Ammon's horn (tissue), 1 donor: ENCODE measurements around the gene DYDC1.
"Not testable (repeated sequence)": the region's sequence is repeated elsewhere in the genome, so short reads cannot be mapped to it uniquely, and the experiment has no call there.

Experiments used
- DNase-seq: peaks from one replicate; pipeline ENCODE4 v3.0.0-alpha.2; 2016; ENCODE audit warnings: low spot score

DYDC1 gene

DNA sequence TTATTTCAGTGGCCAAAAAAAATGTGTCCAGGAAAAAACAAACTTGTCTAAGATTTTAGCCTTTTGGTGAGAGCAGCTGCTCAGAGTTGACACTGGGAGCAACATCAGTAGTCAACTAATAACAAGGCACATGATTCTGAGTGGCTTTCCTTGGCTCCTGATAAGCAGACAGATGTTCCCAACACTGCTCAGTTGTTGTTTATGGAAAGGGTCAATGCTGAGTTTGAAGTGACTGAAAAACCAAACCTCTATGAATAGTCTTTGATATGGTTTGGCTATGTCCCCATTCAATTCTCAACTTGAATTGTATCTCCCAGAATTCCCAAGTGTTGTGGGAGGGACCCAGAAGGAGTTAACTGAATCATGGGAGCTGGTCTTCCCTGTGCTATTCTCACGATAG lies 12.3 kb downstream of the DYDC1 start:
- no peak for DNase-seq

DNA sequence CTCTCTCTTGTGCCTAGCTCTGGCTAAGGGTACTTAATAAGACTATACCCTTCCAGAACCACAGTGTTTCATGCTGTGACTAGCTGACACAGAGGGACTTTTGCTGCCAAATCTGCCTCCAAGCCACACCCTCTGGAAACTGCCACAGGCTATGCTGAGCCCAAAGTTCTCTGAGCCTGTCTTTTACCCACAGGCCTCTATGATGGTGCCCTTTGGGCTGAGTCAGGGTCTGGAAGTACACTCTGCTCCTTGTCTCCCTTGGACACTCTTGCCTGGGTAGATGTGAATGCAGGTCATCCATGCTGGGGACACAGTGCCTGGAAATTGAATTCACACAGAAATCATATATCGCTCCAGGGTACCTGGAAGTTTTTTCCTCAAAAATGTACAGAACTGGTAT lies 22.6 kb downstream of the DYDC1 start:
- no peak for DNase-seq

DNA sequence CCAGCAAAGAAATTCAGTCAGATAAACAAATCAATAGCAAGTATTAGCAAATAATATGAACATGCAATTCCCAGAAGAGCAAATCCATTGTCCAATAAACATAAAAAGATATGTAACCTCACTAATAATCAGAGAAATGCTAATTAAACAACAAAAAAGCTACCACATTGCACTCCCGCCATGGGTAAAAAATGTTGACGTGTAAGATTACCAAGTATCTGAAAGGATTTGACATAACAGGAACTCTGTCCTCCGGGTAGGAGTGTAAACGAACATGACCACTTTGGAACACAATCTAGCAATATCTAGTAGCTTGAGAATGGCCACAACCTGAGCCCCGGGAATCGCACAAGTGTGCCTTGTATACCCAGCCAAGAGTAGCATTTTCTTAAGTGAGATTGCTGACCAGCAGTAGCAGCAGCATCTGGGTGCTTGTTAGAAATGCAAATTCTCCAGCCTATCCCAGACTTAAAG lies 31.6 kb downstream of the DYDC1 start:
- DNase-seq = no peak

DNA sequence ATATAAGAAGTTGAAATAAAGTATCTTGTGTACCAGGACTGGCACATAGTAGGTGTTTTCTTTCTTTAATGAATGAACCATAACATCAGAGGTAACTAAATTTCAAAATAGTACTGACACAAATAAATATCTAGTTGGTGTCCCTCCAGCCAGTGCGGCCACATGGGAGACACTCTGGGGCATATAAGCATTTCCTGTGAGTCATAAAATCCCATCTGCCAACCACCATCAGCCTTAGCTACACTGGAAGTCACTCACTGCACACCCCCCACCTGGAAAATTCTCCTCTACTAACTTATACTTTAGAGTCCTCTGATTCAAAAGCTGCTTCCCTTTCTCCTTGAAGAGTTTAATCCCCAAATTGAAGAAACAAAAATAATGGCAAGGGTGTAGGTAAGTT lies 32.5 kb downstream of the DYDC1 start:
- no peak for DNase-seq

DNA sequence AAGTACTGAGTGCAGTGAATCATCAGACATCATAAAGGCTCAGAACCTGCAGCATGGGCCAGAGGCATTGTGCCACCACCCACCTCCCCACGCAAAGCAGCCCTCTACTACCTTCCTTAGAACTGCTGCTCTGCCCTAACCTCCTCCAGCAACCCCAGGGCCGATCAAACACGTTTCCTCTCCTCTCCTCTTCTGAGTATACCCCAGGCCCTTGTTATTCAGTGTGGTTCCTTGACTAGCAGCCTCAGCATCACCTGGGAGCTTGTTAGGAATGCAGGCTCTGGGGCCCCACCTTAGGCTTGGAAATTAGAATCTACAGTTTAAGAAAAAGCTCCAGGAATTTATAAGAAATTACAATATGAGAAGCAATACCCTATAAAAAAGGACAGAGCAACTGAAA lies 33.2 kb downstream of the DYDC1 start:
- DNase-seq = no peak

DNA sequence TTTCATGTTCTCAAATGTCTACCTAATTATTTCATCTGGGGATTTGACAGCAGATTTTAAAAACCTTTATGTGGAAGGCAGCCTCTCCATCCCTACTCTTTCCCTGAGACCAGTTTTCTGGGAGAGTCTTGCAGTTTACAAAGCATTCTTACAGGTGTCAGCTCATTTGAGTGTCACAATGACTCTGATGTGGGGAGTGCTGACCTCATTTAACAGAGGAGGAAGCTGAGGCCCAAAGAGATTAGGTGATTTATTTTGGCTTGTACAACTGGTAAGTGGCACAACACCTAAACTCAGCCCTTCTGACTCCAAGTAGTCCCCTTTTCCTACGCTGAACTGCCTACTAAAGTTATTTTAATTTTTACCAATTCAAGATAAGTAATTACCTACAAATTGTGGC lies 33.8 kb downstream of the DYDC1 start:
- no peak for DNase-seq

DNA sequence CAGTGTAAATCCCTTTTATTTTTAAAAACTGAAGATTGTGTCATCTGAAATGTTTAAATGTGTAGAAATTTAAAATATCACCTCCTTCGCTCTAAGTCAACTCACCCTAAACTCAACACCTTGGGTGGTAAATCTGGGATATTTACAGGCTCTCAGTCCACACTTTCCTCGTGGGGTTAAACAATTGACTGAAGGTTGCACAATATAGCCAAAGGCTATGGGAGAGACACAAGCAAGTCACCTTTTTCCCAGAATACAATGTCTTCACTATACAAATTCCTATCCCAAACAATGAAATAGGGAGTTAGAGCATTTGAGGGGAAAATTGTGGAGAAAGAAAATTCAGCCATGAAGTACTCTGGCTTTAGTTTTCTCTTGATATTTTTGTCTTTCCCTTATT lies 34.4 kb downstream of the DYDC1 start:
- no peak for DNase-seq

DNA sequence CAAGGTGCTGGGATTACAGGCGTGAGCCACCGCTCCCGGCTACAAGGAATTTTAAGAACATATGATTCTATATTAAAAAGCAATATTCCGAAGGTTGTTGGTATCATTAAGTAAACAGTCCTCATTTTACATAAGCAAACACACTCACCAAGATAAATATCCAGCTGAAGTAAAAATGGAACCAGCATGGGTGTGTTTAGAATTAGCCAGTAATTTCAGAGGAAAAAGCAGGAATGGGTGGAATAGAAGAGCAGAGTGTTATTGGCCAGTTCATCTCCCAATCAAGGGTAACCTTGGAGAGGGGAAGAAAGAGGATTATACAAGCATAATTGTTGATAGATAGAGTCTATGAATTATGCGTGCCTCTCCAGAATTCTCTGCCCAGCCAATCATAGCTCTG lies 35.4 kb downstream of the DYDC1 start:
- no peak for DNase-seq

DNA sequence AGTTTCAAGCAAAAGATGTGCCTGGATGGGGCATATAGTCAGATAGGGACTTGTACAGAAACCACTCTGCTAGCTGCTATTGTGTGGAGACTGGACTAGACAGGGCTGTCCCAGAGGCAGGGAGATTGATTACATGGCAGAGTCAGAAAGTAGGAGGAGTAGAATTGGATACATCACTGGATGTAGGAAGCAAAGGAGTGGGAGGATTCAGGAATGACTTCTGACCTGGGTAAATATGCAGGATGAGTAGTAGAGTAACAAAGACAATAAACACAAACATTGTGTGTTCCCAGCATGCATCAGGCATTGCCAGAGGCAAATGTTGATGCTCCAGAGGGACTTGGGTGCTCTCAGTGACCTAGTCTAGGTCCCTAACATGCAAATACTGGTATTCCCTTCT lies 36.2 kb downstream of the DYDC1 start:
- DNase-seq = no peak

DNA sequence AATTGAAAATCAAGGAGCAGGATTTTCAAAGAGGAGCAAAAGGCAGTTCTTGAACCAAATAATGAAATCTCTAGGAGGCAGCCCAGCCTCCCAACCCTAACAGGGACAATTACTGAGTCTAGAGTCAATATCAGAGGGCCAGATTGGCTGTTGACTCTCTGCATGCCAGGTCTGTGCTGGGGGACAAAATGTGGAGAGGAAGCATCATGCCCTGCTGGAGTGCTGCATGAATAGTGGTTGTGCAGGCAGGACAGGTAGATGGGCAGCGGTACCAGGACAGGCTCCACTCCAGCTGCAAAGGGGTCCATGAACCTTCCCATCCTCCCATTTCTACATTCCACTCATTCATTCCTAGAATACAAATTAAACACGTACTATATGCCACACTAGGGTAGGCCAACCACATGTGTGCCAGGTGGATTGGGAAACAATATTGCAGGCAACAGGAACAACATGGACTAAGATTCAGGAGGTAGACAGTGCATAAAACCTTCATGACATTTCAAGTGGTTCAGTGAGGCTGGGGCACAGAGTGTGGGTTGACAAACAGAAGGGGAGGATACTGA lies 36.7 kb downstream of the DYDC1 start:
- DNase-seq = no peak

DNA sequence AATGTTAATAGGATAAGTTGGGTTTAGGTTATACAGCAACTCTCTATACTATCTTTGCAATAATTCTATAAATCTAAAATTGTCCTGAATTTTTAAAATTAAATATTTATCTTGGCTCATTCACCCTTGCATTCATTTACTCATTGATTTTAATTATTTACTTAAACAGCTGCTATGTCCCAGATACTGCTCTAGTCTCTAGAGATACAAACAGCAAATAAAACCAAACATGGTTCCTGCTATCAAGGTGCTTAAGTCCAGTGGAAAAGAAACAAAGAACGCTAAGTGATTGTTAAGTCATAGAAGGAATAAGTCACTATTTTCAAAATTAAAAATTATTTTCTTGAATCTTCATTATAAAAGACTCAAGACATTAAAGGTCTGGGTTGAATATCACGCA lies 37.2 kb downstream of the DYDC1 start:
- DNase-seq = no peak

DNA sequence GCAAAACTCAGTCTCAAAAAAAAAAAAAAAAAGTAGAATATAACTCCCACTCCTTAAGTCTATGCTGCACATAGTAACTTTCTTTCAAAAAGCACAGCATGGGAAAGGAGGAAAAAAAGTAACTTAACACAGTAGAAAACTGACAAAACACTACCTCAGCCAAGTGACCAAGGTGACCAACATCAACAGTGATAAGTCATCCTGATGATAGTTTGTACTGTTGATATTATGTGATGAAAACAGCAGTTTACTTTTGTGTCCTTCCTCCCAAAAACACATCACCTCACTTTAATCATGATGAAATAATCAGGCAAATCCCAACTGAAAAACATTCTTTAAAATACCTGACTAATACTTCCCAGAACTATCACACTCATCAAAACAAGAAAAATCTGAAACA lies 37.8 kb downstream of the DYDC1 start:
- DNase-seq = no peak

DNA sequence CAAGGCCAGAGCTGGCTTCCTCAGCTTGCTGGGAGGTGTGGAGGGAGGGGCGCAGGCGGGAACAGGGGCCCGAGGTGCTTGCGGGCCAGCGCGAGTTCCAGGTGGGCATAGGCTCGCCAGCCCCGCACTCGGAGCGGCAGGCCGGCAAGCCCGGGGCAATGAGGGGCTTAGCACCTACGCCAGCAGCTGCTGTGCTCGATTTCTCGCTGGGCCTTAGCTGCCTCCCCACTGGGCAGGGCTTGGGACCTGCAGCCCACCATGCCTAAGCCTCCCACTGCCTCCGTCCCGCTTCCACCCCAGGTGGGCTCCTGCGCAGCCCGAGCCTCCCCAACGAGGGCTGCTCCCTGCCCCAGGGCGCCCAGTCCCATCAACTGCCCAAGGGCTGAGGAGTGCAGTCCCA lies 41.2 kb downstream of the DYDC1 start:
- DNase-seq = no peak

DNA sequence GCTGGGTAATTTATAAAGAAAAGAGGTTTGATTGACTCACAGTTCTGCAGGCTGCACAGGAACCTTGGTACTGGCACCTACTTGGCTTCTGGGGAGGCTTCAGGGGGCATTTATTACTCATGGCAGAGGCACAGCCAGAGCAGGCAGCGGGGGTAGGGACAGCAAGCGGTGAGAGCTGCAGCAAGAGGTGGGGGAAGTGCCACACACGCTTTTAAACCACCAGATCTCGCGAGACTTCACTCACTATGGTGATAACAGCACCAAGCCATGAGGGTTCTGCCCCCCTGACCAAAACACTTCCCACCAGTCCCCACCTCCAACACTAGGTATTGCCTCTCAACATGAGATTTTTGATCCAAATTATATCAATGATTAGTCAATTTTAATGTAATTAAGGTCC lies 43.0 kb downstream of the DYDC1 start:
- DNase-seq = no peak

DNA sequence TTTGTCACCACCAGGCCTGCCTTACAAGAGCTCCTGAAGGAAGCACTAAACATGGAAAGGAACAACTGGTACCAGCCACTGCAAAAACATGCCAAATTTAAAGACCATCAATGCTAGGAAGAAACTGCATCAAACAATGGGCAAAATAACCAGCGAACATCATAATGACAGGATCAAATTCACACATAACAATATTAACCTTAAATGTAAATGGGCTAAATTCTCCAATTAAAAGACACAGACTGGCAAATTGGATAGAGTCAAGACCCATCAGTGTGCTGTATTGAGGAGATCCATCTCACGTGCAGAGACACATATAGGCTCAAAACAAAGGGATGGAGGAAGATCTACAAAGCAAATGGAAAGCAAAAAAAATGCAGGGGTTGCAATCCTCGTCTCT lies 50.6 kb downstream of the DYDC1 start:
- DNase-seq = not testable (repeated sequence)

DNA sequence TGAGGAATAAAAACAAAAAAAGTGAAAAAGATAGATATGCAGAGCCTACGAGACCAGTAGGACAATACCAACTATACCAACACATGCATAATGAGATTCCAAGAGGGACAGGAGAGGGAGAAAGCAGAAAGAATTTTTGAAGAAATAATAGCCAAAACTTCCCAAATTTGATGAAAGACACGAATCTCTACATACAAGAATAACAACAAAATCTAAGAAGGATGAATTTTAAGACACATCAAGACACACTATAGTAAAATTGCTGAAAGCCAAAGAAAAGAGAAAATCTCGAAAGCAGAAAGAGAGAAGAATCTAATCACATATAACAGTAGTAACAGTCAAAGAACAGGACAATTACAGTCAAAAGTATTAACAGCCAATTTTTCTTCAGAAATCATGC lies 59.6 kb downstream of the DYDC1 start:
- no peak for DNase-seq

DNA sequence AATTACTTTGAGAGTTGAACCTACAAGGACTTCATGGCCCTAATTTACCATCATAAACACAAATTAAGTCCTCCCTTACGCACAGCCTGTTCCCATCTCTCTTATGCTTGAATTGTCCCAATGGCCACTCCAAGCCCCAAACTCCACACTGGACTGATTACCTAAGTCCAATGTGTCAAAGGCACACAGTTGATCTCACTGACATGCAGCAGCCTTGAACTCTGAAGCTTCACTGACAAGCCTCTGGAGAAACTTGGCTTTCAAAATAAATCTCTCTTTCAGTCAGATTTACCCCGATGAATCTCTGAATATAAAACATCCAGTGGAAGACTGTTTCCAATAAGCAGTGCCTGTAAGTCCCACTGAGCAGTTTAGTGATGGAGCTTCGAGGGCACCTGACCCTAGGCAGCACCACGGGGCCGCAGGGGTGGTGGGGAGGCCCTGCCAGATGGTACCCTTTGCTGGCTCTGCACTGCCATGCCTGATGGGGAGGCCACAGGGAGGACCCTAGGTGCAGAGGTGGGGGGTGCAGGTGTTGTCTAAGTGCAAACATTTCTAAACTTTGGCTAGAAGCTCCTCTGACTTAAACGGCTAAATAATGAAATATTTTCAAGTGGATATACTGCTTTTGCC lies 63.8 kb downstream of the DYDC1 start:
- no peak for DNase-seq

DNA sequence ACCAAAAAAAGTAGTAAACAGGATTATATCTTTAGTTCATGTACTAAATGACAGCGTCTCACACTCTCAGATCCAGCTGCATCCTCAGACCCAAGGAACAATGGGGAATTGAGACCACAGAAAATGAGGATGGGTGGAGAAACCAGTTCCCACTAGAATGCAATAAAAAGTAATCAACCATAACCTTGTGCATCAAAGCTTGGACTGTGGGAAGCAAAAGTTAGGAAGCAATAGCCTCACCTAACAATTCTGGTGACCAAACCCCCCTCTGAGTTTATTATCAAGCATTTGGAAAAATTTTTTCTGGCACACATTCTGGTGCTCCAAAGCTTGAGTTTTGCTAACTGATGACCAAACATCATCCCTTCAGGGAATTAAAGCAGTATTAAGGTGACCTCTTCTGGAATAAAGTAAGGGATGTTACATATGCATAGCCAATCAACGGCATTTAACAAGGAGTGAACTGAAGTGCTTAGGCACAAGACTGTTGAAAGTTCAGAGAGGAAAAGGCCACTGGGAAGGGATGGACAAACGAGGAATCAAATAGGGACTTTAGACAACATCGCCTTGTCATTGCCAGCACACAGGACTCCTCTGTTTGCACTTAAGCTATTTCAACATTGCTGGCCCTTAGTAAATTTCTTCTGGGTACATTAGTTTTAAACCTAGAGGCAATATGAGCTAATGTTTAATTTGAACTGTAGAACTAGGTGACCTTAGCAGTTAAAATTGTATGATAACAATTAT lies 65.9 kb downstream of the DYDC1 start:
- no peak for DNase-seq

DNA sequence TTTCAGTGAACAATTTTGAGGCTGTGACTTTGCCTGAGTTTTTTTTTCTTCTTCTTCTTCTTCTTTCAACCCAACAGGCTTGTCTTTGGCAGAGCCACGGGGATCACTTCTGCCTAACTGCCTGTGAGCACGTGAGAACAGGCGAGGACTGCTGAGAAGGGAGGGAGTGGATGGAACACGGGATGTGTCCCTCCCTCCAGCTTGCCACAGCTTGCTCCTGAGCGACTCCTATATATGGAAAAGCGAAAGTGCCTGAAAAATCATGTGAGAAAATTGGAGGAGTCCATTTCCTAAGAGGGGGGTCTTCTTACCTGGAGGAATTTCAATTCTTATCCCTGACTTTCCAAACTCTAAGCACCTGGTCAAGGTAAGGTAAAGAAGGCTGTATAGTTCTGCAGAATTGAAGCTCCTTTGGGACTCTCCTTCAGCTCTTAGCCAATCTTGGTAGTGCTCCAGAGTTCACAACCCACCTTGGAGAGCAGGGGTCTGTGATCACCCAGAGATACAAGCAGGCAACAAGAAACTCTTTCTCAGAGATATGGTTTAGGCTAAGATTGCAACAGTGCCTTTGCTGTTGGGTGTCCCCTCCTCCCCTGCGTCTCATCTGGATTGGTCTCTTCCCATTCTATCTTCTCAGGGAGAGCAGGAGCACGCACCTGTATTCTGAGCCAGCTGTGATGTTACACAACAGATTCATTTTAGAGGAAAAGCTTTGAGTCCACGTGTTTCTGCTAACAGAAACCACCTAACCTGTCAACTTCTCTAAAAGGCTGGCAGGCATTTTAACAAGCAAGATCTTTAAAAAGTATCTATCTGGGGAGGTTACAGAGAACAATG lies 66.9 kb downstream of the DYDC1 start, which contains the start of gene MAT1A:
TSS of gene MAT1A (minus strand) at position 208 of the 837 bp plus-strand sequence. CDS start 235 bp downstream, outside the sequence.
- DNase-seq = no peak

DNA sequence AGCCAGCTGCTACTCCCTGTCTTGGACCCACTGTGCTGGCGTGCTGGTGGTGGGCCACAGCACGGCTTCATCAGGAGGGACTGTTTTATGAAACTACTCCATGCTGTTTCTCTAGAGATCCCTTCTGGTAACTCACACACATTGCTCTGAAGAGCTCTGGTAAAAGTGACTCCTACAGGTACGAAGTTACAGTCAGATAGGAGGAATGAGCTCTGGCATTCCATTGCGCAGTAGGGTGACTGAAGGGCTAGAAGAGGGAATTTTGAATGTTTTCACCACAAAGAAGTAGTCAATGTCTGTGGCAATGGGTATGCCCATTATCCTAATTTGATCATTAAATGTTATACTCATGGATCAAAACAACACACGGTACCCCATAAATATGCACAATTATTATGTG lies 67.7 kb downstream of the DYDC1 start:
- no peak for DNase-seq
